GM12878 (cell line): Measurements from ENCODE around the gene WNT11. TPM values are rescaled to one million over a fixed set of nuclear protein-coding genes. Genes with fewer than 3 reads are reported as not detected.
A peak's percentile ranks its signal among the peaks of the same experiment; 100 is the strongest.

Experiments
- ATAC-seq: fragments of 200-7000 bp; cut with Tn5 transposase; 3 replicates; pipeline ENCODE4 v1.9.1; 2020; ENCODE audit warnings: mild to moderate bottlenecking, moderate library complexity
- BruUV-seq: library from RNA; stranded (reverse); fragments of 400-500 nt; replicated peaks from 2 replicates; lab custom pipeline; 2021; lab: Mats Ljungman, UMichigan
- CTCF ChIA-PET: fragments of 300-600 bp; sonication (Branson Sonifier 250); formaldehyde crosslinking; extraction: SDS; loops from one replicate; lab custom pipeline; 2021; ENCODE audit warnings: inconsistent platforms; lab: Yijun Ruan, JAX
- POLR2A ChIA-PET: fragments of 350-600 bp; formaldehyde crosslinking; extraction: SDS; loops from one replicate; lab custom pipeline; 2021; ENCODE audit warnings: inconsistent platforms; lab: Charles Lee
- RAD21 ChIA-PET: fragments of 300-600 bp; sonication (Branson Sonifier 250); formaldehyde crosslinking; loops from one replicate; lab custom pipeline; 2023; ENCODE audit warnings: antibody characterized with exemption; ENCODE audit not compliant: unreplicated experiment; lab: Charles Lee
- SMC1A ChIA-PET: fragments of 300-600 bp; sonication (Branson Sonifier 250); formaldehyde crosslinking; loops from one replicate; lab custom pipeline; 2023; ENCODE audit not compliant: unreplicated experiment, uncharacterized antibody; lab: Charles Lee
- DNase-seq: peaks from one replicate; pipeline ENCODE4 v3.0.0-alpha.2; 2011; ENCODE audit warnings: low read depth, low spot score
- FAIRE-seq: peaks from 3 replicates; lab custom pipeline; 2011; peaks lifted over from hg19 to GRCh38; lab: Jason Lieb, UNC
- H2AFZ ChIP-seq: 2 replicates; pipeline ENCODE4 v1.6.0; 2011; ENCODE audit warnings: low read depth, low read length, control low read depth; ENCODE audit not compliant: control insufficient read depth
- H3K27ac ChIP-seq: 2 replicates; pipeline ENCODE4 v1.5.1; 2011; ENCODE audit warnings: control low read depth; ENCODE audit not compliant: control insufficient read depth, insufficient read depth
- H3K27me3 ChIP-seq, 2 experiments: replicated peaks in 1 of 2; 2 replicates each; pipeline versions ENCODE4 v1.6.0 to v1.6.1; 2011; ENCODE audit warnings: low read length in 1 of 2; ENCODE audit not compliant: control insufficient read depth in 2 of 2, insufficient read depth in 2 of 2
- H3K36me3 ChIP-seq, 2 experiments: 2 replicates each; pipeline ENCODE4 v1.5.1; 2011; ENCODE audit warnings: low read length in 1 of 2; ENCODE audit not compliant: control insufficient read depth in 2 of 2, insufficient read depth in 2 of 2
- H3K4me1 ChIP-seq: 2 replicates; pipeline ENCODE4 v1.6.1; 2011; ENCODE audit warnings: mild to moderate bottlenecking, low read length, moderate library complexity, mixed read lengths; ENCODE audit not compliant: control insufficient read depth, insufficient read depth
- H3K4me2 ChIP-seq: 2 replicates; pipeline ENCODE4 v1.6.0; 2011; ENCODE audit warnings: control low read depth; ENCODE audit not compliant: control insufficient read depth, insufficient read depth
- H3K4me3 ChIP-seq: fragments of 200-600 bp; sonication (generic); 2 replicates; pipeline ENCODE4 v1.5.1; 2016
- H3K79me2 ChIP-seq: 2 replicates; pipeline ENCODE4 v1.6.0; 2011; ENCODE audit warnings: low read length; ENCODE audit not compliant: control insufficient read depth, insufficient read depth
- H3K9ac ChIP-seq: 2 replicates; pipeline ENCODE4 v1.8.0; 2011; ENCODE audit warnings: low read length, control low read depth, mixed read lengths; ENCODE audit not compliant: control insufficient read depth, insufficient read depth
- H3K9me3 ChIP-seq: replicated peaks from 3 replicates; pipeline ENCODE4 v1.5.1; 2011; ENCODE audit warnings: mild to moderate bottlenecking, low read length; ENCODE audit not compliant: control insufficient read depth, insufficient read depth
- H4K20me1 ChIP-seq: 2 replicates; pipeline ENCODE4 v1.6.0; 2011; ENCODE audit not compliant: control insufficient read depth, insufficient read depth
- ATF3 ChIP-seq: IDR thresholded peaks from 2 replicates; pipeline ENCODE4 v1.6.1; 2011; ENCODE audit warnings: low read depth, mild to moderate bottlenecking, low read length, moderate library complexity, borderline replicate concordance; ENCODE audit errors: extremely low read depth
- BCLAF1 ChIP-seq: fragments of 450-650 bp; IDR thresholded peaks from 2 replicates; pipeline ENCODE4 v1.6.1; 2017; ENCODE audit warnings: antibody characterized with exemption, mild to moderate bottlenecking, moderate library complexity
- LARP7 ChIP-seq: fragments of 450-650 bp; IDR thresholded peaks from 2 replicates; pipeline ENCODE4 v1.6.1; 2017; ENCODE audit warnings: mild to moderate bottlenecking
- NRF1 ChIP-seq: conservative IDR thresholded peaks from 2 replicates; pipeline ENCODE4 v1.6.1; 2011; ENCODE audit warnings: mild to moderate bottlenecking, low read depth, low read length, improper control_type of control experiment
- PBX3 ChIP-seq: IDR thresholded peaks from 2 replicates; pipeline ENCODE4 v1.6.1; 2011; ENCODE audit warnings: mild to moderate bottlenecking, low read depth, low read length, moderate library complexity; ENCODE audit not compliant: insufficient replicate concordance
- RAD51 ChIP-seq: fragments of 450-650 bp; IDR thresholded peaks from 2 replicates; pipeline ENCODE4 v1.6.1; 2016; ENCODE audit warnings: moderate library complexity, mild to moderate bottlenecking, inconsistent platforms
- SP1 ChIP-seq: IDR thresholded peaks from one replicate; pipeline ENCODE4 v1.6.1; 2011; ENCODE audit warnings: low read depth, low read length
- TBL1XR1 ChIP-seq: IDR thresholded peaks from 2 replicates; pipeline ENCODE4 v1.6.1; 2012; ENCODE audit warnings: low read depth, low read length, improper control_type of control experiment
- TCF12 ChIP-seq: IDR thresholded peaks from 2 replicates; pipeline ENCODE4 v1.6.1; 2011; ENCODE audit warnings: low read depth, mild to moderate bottlenecking, low read length
- USF1 ChIP-seq: IDR thresholded peaks from 2 replicates; pipeline ENCODE4 v1.6.1; 2011; ENCODE audit warnings: borderline replicate concordance, low read depth, mild to moderate bottlenecking, moderate library complexity, mixed read lengths, low read length; ENCODE audit not compliant: insufficient read depth; ENCODE audit errors: extremely low read length
- USF2 ChIP-seq: IDR thresholded peaks from 2 replicates; pipeline ENCODE4 v1.6.1; 2011; ENCODE audit warnings: low read depth, low read length, improper control_type of control experiment, borderline replicate concordance
- YY1 ChIP-seq: IDR thresholded peaks from 2 replicates; pipeline ENCODE4 v1.6.1; 2011; ENCODE audit warnings: low read depth, mild to moderate bottlenecking, low read length
- ZNF24 ChIP-seq: fragments of 450-650 bp; IDR thresholded peaks from 2 replicates; pipeline ENCODE4 v1.6.1; 2017; ENCODE audit warnings: antibody characterized with exemption, mild to moderate bottlenecking
- ZNF274 ChIP-seq: IDR thresholded peaks from one replicate; pipeline ENCODE4 v1.8.0; 2011; ENCODE audit not compliant: insufficient read length, insufficient read depth
- ZNF622 ChIP-seq: fragments of 450-650 bp; IDR thresholded peaks from 2 replicates; pipeline ENCODE4 v1.6.1; 2017; ENCODE audit warnings: mild to moderate bottlenecking, inconsistent platforms
- WGBS: methylation state at CpG from one replicate; pipeline ENCODE4 v1.1.6; 2016; ENCODE audit warnings: low lambda C conversion rate; ENCODE audit not compliant: insufficient replicate concordance, insufficient coverage; ENCODE audit errors: missing lambda C conversion rate; 5-methylcytosine and 5-hydroxymethylcytosine counted together
- in situ Hi-C: fragments of 300-500 bp; cut with MboI; formaldehyde crosslinking; loops from 9 replicates; pipeline ENCODE4 v1.14.3; 2018; ENCODE audit warnings: mixed read lengths
- intact Hi-C: fragments of 100-400 bp; cut with micrococcal nuclease; formaldehyde crosslinking; loops from one replicate; pipeline ENCODE4 v1.14.2; 2022; ENCODE audit not compliant: unreplicated experiment
- polyA plus RNA-seq, 11 experiments: library from polyadenylated mRNA; depleted of rRNA in 4 of 11; unstranded in 6 of 11; stranded (reverse) in 5 of 11; fragments of >200 nt; fragmentation: Nextera tagmentation in 4 of 11; fragmentation: Illumina TruSeq in 1 of 11; extraction: Ambion mirVana in 4 of 11; extraction: Trizol in 1 of 11; gene quantifications; 1 replicate in 1 of 11; 2 replicates in 10 of 11; pipeline versions ENCODE4 v1.2.1 to v1.2.3, GENCODE V29; 2011 to 2016; ENCODE audit warnings: inconsistent platforms in 2 of 11, missing spikeins in 2 of 11, low read depth in 1 of 11
- total RNA-seq, 4 experiments: library from RNA; depleted of rRNA in 3 of 4; stranded (reverse); fragments of >200 nt in 3 of 4; fragmentation: Illumina TruSeq in 1 of 4; extraction: Trizol in 1 of 4; gene quantifications; 2 replicates each; pipeline versions ENCODE4 v1.2.1 to v1.2.3, GENCODE V29; 2013 to 2021

Gene WNT11
- total and polyA plus RNA-seq, 10 of the 15 experiments (the other 5 are each of a cell fraction or from before 2014, with no cell fraction given): 0.05 to 0.19 TPM; not detected in 8

GRCh38 chr11:76235233-76236091, 29.2 kb upstream of the WNT11 start:
- FAIRE-seq (peak; percentile 66), DNase-seq (peak; percentile 93), ATAC-seq (peak; percentile 85)
- Histone ChIP-seq H2AFZ (peak overlapping the region; percentile 88), H3K4me1 (peaks cover 34% of the 10 kb centered on the region), H3K27ac (peak overlapping the region; percentile 73), H3K27me3 (peaks cover 0 to 1% of the 10 kb centered on the region in 2 experiments; a peak in 1 of 4 replicates), H3K36me3 (no peaks in the 10 kb centered on the region), H3K4me3 (peak overlapping the region; percentile 80), H3K9me3 (no peaks in the 10 kb centered on the region), H4K20me1 (peaks cover 3% of the 10 kb centered on the region; the same call in 1 of the 2 replicates), H3K9ac (peak overlapping the region; percentile 65), H3K4me2 (peak overlapping the region; percentile 90), H3K79me2 (no peaks in the 10 kb centered on the region)
- POLR2A ChIA-PET: interaction anchor here (0.6 to 1.0 kb wide), 2 partner anchors 9 to 284 kb away, joined by 3 to 4 read pairs; no protein-coding TSS in a partner anchor
- WGBS: 1% methylated on average over 64 of the region's 65 CpGs
- intact Hi-C loops: loop anchor here (2.0 to 10.0 kb wide), 5 partner anchors 27 to 418 kb away; partner anchors contain the start of genes EMSY, GVQW3, THAP12 and UVRAG
- RAD21 ChIA-PET: interaction anchor here (1.0 to 4.8 kb wide), 5 partner anchors 27 to 1235 kb away, joined by 3 to 44 read pairs (median 4); no protein-coding TSS in a partner anchor
- SMC1A ChIA-PET: interaction anchor here (1.3 to 2.6 kb wide), 4 partner anchors 10 to 425 kb away, joined by 4 to 11 read pairs (median 6); no protein-coding TSS in a partner anchor
- in situ Hi-C loops: loop anchor here (10.0 kb wide), 1 partner anchor 439 kb away; the partner anchor contains the start of gene LRRC32
- no TSS peak for BruUV-seq
- CTCF ChIA-PET: interaction anchor here (0.6 to 5.1 kb wide), 7 partner anchors 10 to 338 kb away, joined by 3 to 36 read pairs (median 3); no protein-coding TSS in a partner anchor
- no peak for TF ChIP-seq USF1
- TF ChIP-seq USF2: no peak
- TF ChIP-seq TBL1XR1: peak; percentile 83
- no peak for TF ChIP-seq ATF3
- TF ChIP-seq ZNF24: peak; percentile 99
- TF ChIP-seq SP1: no peak
- TF ChIP-seq YY1: peak; percentile 61; the same call in 1 of the 2 replicates
- TF ChIP-seq ZNF622: no peak
- TF ChIP-seq PBX3: no peak
- TF ChIP-seq LARP7: 0 out of 2 replicates have a peak, but pooled peaks have one; percentile 56
- no peak for TF ChIP-seq BCLAF1
- no peak for TF ChIP-seq RAD51
- no peak for TF ChIP-seq TCF12
- TF ChIP-seq ZNF274: no peak
- no peak for TF ChIP-seq NRF1
